Type B pancreatic cell (in vitro differentiated cells): ENCODE results near the gene NCF2. TPM values are rescaled to one million over a fixed set of nuclear protein-coding genes. Genes with fewer than 3 reads are reported as not detected.

Experiments
- DNase-seq: peaks from one replicate; pipeline ENCODE4 v3.0.0; 2021; ENCODE audit warnings: mixed read lengths; ENCODE audit not compliant: unreplicated experiment; ENCODE audit errors: extremely low spot score
- H3K27ac Mint-ChIP-seq: 2 replicates; pipeline ENCODE4 v1.8.0; 2021; ENCODE audit warnings: mild to moderate bottlenecking, mixed read lengths
- H3K27me3 Mint-ChIP-seq: 2 replicates; pipeline ENCODE4 v1.8.0; 2021; ENCODE audit warnings: mixed read lengths
- H3K36me3 Mint-ChIP-seq: 2 replicates; pipeline ENCODE4 v1.8.0; 2021; ENCODE audit warnings: mixed read lengths
- H3K4me1 Mint-ChIP-seq: one replicate; pipeline ENCODE4 v1.8.0; 2021; ENCODE audit warnings: mixed read lengths; ENCODE audit not compliant: unreplicated experiment
- H3K4me3 Mint-ChIP-seq: 2 replicates; pipeline ENCODE4 v1.8.0; 2021; ENCODE audit warnings: mild to moderate bottlenecking, mixed read lengths
- H3K9me3 Mint-ChIP-seq: 2 replicates; pipeline ENCODE4 v1.8.0; 2021; ENCODE audit warnings: mixed read lengths
- total RNA-seq: library from RNA; stranded (reverse); gene quantifications from 2 replicates; pipeline ENCODE4 v1.2.1, GENCODE V29; 2021; ENCODE audit warnings: low replicate concordance
- TF ChIP-seq, protein P1 (sequence below): fragments of 200-600 bp; sonication (generic); conservative IDR thresholded peaks from 2 replicates; pipeline ENCODE4 v1.5.0; 2021; ENCODE audit warnings: antibody characterized with exemption, mild to moderate bottlenecking

The NCF2 gene
- total RNA-seq, 1 donor from 2014 or later = 0.68 TPM

DNA sequence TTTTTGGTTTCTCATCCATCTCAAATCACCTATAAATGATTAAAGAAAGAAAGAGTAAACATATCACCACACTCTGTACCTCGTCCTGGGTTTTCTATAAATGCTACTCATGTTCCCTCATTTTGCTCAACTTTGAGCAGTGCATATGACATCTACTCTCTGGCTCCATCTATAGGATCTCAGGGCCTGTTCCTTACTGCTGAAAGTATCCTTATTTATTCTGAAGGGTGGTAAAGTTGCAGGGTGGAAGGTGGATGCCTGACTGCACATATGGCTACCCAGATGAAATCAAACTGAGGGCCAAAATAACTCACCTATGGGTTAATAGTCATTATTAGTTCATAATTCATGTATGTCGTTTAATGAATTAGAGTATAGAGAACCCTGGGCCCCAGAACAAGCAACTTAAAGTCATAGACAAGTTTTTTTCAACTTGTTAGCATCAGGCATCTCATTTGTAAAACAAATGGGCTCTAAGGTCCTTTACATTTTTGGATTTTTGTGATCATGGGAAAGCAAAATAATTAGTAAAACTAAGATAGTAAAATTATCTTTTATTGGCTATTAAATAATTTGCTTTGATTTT, 46.5 kb downstream of the NCF2 start:
- Mint-ChIP-seq H3K36me3 (peaks cover 31% of the 10 kb centered on the region), H3K27ac (peak overlapping the region; percentile 1), H3K4me1 (peaks cover 5% of the 10 kb centered on the region), H3K4me3 (no peak overlapping the region), H3K27me3 (no peaks in the 10 kb centered on the region), H3K9me3 (no peaks in the 10 kb centered on the region)
- DNase-seq = no peak
- TF ChIP-seq, protein P1, sequence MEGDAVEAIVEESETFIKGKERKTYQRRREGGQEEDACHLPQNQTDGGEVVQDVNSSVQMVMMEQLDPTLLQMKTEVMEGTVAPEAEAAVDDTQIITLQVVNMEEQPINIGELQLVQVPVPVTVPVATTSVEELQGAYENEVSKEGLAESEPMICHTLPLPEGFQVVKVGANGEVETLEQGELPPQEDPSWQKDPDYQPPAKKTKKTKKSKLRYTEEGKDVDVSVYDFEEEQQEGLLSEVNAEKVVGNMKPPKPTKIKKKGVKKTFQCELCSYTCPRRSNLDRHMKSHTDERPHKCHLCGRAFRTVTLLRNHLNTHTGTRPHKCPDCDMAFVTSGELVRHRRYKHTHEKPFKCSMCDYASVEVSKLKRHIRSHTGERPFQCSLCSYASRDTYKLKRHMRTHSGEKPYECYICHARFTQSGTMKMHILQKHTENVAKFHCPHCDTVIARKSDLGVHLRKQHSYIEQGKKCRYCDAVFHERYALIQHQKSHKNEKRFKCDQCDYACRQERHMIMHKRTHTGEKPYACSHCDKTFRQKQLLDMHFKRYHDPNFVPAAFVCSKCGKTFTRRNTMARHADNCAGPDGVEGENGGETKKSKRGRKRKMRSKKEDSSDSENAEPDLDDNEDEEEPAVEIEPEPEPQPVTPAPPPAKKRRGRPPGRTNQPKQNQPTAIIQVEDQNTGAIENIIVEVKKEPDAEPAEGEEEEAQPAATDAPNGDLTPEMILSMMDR = peak; percentile 80

DNA sequence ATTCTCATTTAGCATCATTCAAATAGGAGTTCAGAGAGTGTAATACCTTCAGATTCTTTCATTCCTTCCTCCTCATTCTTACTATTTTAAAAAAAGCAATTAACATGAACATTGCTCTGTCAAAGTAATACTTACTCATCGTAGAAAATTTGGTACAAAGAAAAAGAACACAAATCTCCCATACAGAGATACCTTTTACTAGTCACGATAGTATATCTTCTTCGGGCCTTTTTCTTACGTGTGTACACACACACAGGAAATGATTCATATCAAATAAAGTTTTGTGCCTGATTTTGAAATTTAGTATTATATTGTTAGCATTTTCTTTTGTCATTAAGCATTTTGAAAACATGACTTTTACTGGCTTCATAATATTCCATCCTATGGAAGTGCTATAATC, 52.9 kb downstream of the NCF2 start:
- H3K27me3 Mint-ChIP-seq = no peaks in the 10 kb centered on the region
- TF ChIP-seq, protein P1 = no peak
- peaks cover 30% of the 10 kb centered on the region for H3K36me3 Mint-ChIP-seq
- H3K4me3 Mint-ChIP-seq = no peak overlapping the region
- no peaks in the 10 kb centered on the region for H3K4me1 Mint-ChIP-seq
- no peaks in the 10 kb centered on the region for H3K9me3 Mint-ChIP-seq
- no peak overlapping the region for H3K27ac Mint-ChIP-seq
- no peak for DNase-seq

DNA sequence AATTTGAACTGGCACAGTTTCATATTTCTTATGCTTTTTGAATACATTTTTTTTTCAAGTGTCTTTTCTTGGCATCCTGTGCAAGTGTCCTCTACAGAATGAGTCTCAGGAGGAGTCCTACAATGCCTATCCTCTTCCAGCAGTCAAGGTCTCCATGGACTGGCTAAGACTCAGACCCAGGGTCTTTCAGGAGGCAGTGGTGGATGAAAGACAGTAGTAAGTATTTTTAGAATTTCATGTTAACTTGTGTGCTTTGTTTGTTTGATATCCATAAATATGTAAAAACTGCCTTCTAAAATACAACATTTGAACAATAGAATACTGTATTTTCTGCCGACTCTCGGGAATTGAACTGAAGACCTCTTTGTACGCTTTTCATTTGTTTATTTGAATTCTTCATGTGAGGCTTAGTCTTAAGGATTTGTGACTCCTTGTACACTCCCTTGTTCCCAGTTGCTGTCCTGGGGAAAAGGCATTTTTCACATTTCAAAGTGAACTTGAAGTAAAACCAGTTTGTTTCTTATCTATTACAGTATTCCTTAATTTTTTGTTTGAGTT, 56.6 kb downstream of the NCF2 start:
- peaks cover 20% of the 10 kb centered on the region for H3K36me3 Mint-ChIP-seq
- TF ChIP-seq, protein P1 = no peak
- no peaks in the 10 kb centered on the region for H3K27me3 Mint-ChIP-seq
- H3K27ac Mint-ChIP-seq = peak overlapping the region; percentile 1
- no peak for DNase-seq
- H3K9me3 Mint-ChIP-seq = no peaks in the 10 kb centered on the region
- H3K4me1 Mint-ChIP-seq = no peaks in the 10 kb centered on the region
- no peak overlapping the region for H3K4me3 Mint-ChIP-seq

DNA sequence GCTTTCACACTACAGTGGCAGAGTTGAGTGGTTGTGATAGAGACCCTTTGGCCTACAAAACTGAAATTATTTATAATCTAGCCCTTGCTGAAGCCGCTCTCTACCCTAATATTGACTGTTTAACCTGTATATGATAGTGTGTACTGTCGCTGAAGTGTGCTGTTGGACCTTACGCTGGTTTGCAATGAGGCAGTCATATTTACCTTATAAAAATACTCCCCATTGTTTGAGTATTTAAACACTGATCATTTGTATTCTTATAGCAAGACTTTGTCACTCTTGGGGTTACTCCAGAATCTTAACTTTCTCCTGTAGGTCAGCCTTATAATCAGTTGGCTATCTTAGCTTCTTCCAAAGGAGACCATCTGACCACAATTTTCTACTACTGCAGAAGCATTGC, 61.7 kb downstream of the NCF2 start:
- Mint-ChIP-seq H3K27me3 (no peaks in the 10 kb centered on the region), H3K36me3 (peaks cover 17% of the 10 kb centered on the region), H3K4me3 (no peak overlapping the region), H3K4me1 (no peaks in the 10 kb centered on the region), H3K9me3 (no peaks in the 10 kb centered on the region), H3K27ac (no peak overlapping the region)
- TF ChIP-seq, protein P1 = no peak
- no peak for DNase-seq

DNA sequence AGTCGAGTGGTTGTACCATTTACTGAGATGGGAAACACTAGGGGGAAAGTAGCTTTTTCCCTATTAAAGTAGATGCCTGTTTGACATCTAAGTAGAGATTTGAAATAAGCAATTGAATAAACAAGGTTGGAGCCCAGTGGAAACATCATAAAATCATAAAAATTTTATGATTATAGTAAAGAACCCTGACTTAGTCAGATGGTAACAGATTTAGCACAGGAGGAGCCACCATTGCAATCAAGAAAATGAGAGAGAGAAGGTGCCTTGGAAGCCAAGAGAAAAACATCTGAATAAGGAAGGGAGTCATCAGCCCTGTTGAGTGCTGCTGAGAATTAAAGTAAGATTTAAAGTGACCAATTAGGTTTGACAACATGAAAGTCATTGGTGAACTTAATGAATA, 68.2 kb downstream of the NCF2 start:
- TF ChIP-seq, protein P1 = no peak
- H3K36me3 Mint-ChIP-seq = peaks cover 24% of the 10 kb centered on the region
- no peak for DNase-seq
- no peak overlapping the region for H3K4me3 Mint-ChIP-seq
- no peaks in the 10 kb centered on the region for H3K9me3 Mint-ChIP-seq
- no peak overlapping the region for H3K27ac Mint-ChIP-seq
- no peaks in the 10 kb centered on the region for H3K27me3 Mint-ChIP-seq
- no peaks in the 10 kb centered on the region for H3K4me1 Mint-ChIP-seq
